Stimulated activated CD4-positive, alpha-beta T cell treated with anti-CD3 and anti-CD28 coated beads, TNF-alpha, amount 100 ng/mL, for 1 hour (primary cell): Measurements from ENCODE around the gene TRIO.

Experiments used
- DNase-seq, 3 donors: peaks; one replicate each; pipeline ENCODE4 v3.0.0-alpha.2; 2020; ENCODE audit warnings: low read depth in 3 of 3, low spot score in 1 of 3

Gene TRIO

GRCh38 chr5:14471507-14471906, 328.4 kb downstream of the TRIO start:
- DNase-seq = no peak

- no peak for DNase-seq
These were observed 329.9 kb downstream of the TRIO start for GRCh38 chr5:14472986-14473567.

- DNase-seq = no peak
These were observed 331.9 kb downstream of the TRIO start for GRCh38 chr5:14475045-14475444.

- no peak for DNase-seq
These were observed 333.8 kb downstream of the TRIO start for GRCh38 chr5:14476786-14477435.

GRCh38 chr5:14479143-14479696, 336.1 kb downstream of the TRIO start:
- no peak for DNase-seq

DNA sequence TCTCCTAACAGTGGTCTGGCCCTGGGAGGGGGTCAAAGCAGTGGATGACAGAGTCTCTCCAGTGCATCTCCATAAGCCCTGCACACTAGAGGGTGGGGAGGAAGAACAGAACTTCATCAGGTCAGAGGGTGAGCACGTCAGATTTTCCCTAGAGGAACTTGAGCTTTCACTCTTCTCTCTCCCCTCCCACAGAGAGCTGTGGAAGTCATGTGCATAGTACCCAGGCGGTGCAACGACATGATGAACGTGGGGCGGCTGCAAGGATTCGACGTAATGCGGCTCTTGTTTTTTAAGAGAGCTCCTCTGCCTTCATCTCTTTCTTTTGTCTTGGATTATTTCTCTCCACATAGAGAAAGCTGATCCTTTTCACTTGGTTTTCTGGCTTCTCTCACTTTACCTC, 338.2 kb downstream of the TRIO start:
- no peak for DNase-seq

GRCh38 chr5:14482085-14482484, 338.9 kb downstream of the TRIO start:
- no peak for DNase-seq

DNA sequence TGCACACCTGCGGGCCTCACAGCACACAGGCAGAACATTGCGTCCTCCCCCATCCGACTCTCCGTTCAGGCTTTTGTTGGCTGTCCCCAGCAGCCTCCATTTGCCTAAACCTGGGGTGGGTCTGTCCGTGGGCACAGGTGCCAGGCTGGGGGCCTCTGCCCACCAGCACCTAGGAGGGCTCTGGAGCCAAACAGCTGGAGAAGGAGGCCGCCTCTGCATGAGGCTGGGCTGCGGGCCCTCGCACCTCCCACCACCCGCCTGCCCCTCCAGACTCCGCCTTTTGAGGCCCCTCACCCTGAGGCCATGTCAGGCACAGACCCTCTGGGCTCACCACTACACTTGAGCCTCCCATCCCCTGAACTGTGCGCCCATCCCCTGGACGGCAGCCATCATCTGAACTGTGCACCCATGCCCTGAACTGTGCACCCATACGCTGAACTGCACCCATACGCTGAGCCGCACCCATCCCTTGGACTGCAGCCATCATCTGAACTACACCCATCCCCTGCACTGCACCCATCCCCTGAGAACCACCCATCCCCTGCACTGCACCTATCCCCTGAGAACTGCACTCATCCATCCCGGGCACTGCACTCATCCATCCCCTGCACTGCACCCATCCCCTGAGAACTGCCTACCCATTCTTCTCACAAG, 340.5 kb downstream of the TRIO start:
- no peak for DNase-seq

DNA sequence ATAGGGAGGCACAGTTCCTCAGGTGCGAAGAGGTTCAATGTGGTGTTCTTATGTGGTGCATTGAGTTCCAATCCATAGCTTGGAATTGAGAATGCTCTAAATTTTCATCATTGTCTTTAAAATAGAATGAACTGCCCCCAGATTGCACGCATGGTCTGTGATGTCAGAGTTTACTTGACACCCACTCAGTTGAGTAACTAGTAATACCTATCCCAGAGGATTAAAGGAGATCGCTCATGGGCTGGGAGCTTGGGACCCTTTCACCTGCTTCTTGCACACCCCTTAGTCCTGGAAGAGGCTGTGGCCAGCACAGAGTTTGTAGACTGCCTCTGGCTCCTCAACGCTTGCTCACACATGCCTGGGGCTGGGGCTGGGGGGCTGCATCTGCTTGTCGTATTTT, 343.3 kb downstream of the TRIO start:
- DNase-seq = no peak

DNA sequence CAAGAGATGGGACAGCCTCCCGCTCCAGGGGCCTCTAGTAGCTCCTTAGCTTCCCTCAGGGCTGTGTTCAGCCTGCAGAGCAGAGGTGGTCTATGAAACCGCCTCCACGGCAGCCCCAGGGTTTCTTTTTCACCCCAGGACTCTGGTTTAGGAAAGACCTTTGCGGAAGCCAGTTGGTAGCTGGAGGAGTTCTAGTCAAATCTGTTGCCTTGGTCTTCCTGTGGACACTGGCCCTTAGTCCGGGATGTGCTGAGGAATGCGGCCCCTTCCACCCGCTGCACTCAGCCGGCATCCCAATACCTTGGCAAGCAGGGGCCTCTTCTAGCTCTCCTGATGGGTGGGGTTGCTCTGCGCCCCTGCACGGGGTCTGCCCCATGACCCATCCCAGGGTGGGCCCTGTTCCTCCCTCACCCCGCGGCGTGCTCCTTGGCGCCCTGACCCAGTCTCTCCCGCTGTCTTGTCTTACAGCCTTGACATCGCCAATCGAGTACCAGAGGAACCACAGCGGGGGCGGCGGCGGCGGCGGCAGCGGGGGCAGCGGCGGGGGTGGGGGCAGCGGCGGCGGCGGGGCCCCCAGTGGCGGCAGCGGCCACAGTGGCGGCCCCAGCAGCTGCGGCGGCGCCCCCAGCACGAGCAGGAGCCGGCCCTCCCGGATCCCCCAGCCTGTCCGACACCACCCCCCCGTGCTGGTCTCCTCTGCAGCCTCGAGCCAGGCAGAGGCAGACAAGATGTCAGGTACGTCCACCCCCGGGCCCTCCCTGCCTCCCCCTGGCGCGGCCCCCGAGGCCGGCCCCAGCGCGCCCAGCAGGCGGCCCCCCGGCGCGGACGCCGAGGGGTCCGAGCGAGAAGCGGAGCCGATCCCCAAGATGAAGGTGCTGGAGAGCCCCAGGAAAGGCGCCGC, 344.1 kb downstream of the TRIO start:
- DNase-seq = no peak

DNA sequence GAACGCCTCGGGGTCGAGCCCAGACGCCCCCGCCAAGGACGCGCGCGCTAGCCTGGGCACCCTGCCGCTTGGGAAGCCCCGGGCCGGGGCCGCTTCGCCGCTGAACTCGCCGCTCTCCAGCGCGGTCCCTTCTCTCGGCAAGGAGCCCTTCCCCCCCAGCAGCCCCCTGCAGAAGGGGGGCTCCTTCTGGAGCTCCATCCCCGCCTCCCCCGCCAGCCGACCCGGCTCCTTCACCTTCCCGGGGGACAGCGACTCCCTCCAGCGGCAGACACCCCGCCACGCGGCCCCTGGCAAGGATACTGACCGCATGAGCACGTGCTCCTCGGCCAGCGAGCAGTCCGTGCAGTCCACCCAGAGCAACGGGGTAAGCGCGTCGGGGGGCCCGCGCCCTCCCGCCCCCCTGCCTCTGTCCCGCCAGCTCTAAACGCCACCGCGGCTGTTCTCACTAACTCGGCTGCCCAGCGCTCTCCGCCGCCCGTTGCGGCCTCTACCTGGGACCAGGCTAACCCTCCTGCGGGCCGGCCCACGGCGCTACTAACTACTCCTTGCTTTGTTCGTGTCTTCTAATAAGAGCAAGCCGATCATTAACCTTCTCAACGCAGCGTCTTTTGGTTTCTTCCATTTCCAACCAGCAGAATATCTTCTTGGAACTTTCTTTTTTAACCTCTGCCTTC, 344.9 kb downstream of the TRIO start:
- DNase-seq = no peak

- DNase-seq = no peak
These were observed 345.6 kb downstream of the TRIO start for GRCh38 chr5:14488709-14489108.

- DNase-seq = no peak
These were observed 346.5 kb downstream of the TRIO start for GRCh38 chr5:14489643-14490042.

DNA sequence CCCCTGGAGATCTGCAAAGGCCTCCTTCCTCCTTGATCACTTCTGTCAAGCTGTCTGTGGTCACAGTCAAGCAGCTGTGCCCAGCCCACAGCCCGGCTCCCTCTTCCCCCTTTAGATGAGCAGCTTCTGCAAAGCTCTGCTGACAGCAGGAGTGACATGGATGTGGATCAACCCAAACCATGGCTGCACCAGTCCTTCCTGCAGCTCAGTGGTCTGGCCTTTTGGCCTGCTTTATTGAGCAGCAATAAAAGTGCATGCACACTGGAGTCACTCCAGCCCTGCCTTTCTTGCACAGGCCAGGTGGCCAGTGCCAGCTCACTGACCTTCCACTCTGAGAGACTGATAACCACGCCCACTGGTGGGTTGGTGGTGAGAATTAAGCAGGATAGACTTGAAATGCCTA, 347.2 kb downstream of the TRIO start:
- DNase-seq = no peak

- no peak for DNase-seq
These were observed 348.1 kb downstream of the TRIO start for GRCh38 chr5:14491015-14491915.

- no peak for DNase-seq
These were observed 349.3 kb downstream of the TRIO start for GRCh38 chr5:14492331-14492964.

- DNase-seq = no peak
These were observed 352.2 kb downstream of the TRIO start for GRCh38 chr5:14495301-14495700.

DNA sequence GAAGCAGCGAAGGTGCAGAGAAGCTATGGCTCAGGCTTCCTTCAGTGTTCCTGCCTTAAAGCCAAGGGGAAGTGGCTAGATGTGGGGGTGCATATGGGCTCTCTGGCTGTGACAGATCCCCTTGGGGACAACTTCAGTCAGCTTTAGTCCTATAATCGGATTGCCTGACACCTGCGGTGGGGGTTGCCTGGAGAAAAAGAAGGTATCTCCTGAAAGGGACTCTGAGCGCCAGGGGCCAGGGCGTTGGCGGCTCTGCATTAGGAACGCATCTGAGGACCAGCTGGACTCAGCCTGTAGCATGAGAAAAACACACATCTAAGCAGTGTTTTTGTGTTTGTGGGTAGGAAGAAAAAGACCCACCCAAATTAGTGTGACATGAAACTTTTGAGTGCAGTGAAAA, 354.2 kb downstream of the TRIO start:
- DNase-seq = no peak
